Embryonic facial prominence (tissue), 1 donor: Measurements from ENCODE around the gene SERPINE2.
"Not testable (repeated sequence)": the region's sequence is repeated elsewhere in the genome, so short reads cannot be mapped to it uniquely, and the experiment has no call there.

Experiments used
- DNase-seq: peaks from one replicate; pipeline ENCODE4 v3.0.0-alpha.2; 2016; ENCODE audit errors: extremely low spot score

The SERPINE2 gene

DNA sequence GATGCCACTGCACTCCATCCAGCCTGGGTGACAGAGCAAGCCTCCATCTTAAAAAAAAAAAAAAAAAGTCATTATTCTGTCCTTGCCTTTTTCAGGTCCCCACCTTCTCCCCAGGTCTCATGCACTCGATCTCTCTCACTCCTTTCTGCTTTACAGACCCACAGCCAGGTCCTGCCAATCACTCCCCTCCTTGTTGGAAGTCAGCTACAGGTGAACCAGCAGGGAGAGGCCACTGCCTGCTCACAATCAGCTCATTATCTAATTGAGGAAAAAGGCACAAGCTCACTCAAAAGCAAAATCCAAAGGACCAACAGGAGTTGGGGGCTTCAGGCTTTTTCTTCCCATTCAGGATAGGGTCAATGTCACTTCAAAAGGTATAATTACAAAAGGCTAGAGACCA is 96.0 kb downstream of the SERPINE2 start:
- no peak for DNase-seq

DNA sequence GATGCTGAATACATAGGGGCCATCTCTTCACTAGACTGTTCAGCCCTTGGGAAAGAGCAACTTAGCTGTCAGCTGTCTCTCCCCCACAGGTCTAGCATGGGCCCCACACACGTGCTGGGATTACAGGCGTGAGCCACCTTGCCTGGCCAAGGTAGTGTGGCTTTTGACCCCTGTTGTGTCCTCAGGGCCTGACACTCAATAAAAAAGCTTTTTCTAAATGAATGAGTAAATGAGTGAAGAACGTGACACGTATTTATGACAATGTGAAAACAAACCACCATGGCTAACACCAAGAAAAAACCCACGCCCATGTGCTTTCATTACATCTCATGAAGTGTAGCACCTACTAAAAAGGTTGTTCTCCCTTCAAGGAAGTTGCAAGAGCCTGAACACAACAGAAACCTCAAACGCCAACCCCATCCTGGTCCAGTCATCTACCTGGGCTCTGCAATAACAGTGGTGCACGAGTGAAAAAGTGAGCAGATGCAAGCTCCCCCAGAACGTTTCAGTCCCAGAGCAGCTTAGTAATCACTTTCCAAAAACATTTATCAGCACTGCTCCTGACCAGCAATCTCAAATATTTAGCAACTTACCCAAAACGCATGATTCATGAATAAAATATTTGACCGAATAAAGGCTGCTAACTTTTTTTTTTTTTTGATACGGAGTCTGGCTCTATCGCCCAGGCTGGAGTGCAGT is 97.4 kb downstream of the SERPINE2 start:
- no peak for DNase-seq

DNA sequence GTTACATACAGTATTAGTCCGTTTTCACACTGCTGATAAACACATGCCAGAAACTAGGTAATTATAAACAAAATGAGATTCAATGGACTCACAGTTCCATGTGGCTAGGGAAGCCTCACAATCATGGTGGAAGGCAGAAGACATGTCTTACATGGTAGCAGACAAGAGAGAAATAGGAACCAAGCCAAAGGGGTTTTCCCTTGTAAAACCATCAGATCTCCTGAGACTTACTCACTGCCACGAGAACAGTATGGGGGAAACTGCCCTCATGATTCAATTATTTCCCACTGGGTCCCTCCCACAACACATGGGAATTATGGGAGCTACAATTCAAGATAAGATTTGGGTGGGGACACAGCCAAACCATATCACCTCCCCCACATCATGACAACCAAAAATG is 99.6 kb downstream of the SERPINE2 start:
- DNase-seq, result not testable (repeated sequence)

DNA sequence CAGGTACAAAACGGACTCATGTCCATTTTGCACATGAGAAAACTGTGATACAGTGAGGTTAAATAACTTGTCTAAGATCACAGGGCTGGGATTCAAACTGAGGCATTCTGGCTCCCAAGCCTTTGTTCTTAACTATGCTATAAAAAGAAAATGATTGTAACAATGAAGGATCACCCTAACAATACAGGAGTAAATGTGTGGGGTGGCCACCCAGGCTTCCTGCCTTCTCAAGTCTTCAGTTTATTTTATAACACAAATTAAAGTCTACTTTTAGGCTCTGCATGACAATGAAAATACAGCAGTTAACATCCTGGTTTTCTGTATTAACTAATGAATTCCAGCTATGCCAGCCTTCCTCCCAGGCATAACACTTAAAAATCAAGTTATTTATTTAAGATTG is 101.6 kb downstream of the SERPINE2 start:
- DNase-seq, result no peak

DNA sequence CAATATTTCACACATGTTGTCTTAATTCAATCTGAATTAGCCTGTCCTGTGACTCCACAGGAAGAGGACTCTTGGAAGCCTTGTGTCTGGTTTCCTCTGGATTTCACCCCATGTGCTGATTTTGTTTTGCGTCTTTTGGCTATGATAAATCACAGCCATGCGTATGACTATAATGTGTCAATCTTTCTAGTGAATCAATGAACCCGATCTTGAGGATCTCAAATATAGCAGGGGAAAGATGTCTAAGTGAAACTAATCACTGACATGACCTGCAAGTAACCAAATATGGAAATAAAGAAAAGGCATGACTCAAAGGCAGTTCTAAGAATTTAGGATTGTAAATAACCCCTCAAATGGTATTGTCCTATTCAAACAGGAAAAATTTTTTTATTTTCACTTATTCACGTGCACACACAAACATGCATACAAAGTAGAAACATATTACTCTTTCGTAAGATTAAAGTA is 102.2 kb downstream of the SERPINE2 start:
- DNase-seq, result no peak

DNA sequence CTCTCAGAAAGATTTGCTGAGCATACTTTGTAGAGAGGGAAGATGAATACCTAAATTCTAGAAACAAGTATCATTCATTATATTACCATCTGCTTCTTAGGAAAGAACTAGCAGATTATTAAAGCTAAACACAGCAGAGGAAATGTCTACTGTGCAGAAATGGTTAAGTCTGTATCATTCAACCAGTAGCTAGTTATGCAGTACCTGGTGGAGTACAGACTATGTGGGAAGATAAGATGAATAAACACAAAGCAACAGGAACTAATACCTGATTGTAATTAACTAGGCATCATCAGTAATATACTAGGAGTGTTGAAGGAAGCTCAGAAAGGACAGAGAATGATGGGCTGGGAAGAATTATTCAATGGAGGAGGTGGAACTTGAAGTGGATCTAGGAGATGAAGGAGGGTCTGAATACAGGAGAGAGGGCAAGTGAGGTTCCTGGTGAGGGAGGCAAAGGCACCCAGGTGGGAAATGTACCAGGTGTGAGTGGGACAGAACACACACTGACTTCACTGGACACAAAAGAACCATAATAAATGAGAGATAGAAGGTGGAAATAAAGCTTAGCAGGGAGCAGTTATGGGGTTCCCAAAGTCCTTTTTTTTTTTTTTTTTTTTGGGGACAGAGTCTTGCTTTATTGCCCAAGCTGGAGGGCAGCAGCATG is 103.5 kb downstream of the SERPINE2 start:
- no peak for DNase-seq

DNA sequence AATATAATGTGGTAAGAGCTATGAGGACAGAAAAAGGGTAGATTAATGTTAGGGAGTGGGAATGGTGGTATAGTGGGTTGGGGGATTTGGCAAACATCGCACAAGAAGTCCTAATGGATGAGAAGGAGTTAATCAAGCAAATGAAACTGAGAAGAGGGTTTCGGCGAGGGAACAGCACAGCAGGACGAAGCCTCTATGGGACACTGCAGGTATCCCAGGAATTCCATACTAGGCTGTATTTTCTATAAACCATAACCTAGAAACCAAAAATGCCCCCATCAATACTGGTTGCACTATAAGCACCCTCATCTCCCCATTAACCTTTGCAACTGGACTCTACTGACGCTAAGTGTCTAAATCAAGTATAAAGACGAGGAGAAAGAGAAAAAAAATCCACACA is 104.2 kb downstream of the SERPINE2 start:
- no peak for DNase-seq

DNA sequence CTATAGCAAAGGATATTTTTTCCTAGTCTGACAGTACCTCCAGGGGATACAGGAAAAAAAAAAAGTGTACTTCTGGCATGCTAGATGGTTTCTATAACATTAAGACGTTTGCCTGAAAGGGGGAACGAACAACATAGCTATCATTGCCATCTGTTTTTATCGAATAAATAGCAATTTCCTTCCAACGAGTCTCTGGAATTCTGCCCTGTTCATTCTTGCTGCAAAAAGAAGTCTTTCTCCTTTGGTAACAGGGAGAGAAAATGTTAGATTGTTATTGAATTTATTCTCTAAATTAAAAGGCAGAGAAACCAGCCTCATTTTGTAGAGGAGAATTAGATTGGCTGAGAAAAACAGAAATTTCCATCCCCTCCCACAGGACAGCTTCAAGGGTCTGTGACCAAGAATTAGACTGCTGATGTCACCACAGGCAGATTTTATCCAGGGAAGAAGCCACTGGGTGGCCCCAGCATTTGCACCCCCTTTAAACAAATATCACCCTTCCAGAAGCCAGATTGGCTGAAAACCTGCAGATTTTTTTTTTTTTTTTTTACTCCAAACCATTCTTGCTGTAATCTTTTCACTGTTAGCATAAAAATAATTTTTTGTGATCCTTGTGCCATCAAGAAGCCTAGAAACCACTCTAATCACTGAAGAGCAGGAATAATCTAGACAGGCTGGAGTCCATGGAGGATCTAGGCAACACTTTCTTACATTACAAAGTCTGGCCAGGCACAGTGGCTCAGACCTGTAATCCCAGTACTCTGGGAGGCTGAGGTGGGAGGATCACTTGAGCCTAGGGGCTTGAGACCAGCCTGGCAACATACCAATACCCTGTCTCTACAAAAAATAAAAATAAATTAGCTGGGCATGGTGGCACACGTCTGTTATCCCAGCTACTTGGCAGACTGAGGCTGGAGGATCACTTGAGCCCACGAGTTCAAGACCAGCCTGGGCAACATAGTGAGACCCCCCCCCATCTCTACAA is 106.0 kb downstream of the SERPINE2 start:
- DNase-seq, result no peak

DNA sequence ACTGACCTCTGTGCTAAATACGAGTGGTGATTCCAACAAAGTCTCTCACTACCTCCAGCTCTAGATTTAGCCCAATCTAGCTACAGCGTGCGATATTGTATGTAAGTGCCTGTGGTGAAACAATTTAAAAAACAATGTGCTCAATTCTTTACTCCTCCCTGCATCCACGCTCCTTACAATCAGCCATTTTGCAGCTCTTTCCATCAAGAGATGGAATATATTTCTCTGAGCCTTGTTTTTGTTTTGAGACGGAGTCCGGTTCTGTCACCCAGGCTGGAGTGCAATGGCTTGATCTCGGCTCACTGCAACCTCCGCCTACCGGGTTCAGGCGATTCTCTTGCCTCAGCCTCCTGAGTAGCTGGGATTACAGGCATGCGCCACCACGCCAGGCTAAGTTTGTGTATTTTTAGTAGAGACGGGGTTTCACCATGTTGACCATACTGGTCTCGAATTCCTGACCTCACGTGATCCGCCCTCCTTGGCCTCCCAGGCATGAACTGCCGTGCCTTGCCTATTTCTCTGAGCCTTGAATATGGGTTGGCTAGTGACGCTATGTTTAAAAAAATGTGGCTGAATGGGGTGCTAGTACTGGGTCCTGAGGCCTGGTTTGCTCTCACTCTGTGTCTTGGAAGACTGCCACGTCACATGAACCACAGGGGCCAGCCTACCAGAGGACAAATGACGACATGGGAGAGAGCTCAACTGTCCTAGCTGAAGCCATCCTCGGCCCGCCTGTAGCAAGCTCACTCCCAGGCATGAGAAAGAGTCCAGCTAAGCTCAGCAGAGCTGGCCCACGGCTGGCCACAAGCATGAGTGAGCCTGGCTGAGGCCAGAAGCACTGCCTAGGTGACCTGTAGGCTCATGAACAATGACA is 108.7 kb downstream of the SERPINE2 start:
- no peak for DNase-seq

DNA sequence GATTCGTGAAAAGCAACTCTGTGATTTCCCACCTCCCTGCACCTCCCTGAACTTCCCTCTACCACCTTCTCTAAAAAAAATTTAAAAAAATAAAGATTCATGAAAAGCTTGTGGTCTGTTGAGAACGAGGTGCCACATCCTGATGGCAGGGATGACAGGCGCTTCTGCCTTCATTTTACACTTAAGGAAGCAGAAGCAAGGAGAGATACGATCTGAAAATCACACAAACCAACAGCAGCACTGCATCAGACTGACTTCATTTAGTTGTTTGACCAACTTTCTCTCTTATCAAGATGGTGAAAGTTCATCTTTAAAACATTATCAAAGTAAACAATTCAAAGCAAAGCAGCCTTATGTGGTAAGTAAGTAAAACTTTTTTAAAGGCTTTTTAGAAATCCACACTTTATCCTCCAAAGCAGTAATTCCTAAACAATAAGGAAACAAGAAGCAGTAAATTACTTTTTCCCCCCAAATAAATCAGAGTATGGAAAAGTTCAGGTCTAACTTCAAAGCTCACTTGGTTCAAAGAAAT is 109.4 kb downstream of the SERPINE2 start:
- DNase-seq, result no peak

DNA sequence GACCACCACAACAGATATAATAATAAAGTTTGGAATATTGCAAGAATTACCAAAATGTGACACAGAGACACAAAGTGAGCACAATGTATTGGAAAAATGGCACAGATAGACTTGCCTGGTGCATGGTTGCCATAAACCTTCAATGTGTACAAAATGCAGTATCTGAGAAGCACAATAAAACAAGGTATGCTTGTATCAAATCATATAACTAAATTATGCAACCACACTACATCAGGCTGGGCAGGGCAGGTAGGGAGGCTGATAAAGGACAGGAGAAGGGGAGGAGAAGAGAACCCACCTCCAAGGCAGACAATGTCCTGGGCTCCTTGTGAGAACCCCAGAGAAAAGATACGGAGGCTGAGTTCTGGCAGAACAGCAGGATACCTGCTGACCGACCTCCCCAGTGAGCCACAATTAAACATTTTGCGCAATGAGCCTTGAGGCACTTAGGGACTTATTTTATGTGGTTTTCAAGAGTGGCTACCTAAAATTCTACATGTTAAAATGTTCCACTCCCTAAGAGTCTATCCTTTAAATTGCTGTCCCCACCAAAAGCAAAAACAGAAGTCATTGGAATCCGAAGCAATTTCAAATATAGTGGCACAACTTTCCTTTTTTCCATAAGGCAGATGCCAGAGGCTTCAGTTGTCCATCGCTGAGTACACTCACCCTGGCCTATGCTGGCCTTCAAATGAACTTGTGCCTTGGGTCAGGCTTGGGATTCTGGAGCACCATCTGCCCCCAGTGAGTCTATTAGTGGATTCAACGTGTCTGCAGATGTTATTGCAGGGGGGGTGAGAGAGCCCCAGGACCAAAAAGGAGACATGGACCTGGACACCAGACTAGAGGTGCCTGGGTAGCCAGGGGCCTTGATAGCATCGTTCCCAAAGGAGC is 110.7 kb downstream of the SERPINE2 start:
- no peak for DNase-seq

DNA sequence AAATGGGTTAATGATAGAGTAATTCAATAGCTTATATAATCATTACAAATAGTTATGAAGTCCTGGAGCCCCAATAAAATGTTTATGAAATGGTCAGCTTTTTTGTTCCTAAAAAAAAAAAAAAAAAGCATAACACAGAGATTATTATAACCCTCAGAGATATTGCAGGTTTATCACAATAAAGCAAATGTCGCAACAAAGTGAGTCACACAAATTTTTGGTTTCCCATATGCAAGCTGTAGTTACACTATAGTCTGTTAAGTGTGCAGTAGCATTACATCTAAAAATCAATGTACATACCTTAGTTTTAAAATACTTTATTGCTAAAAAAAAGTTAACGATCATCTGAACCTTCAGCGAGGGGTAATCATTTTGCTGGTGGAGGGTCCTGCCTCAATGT is 114.0 kb downstream of the SERPINE2 start:
- no peak for DNase-seq
